GM21737 (cell line): Measurements from ENCODE around the gene PLPP3.

ENCODE experiments used
- ATAC-seq: cut with Tn5 transposase; IDR thresholded peaks from one replicate; pipeline ENCODE4 v1.9.1; 2021; ENCODE audit warnings: mild to moderate bottlenecking, moderate library complexity; ENCODE audit not compliant: unreplicated experiment

The PLPP3 gene

GRCh38 chr1:56466538-56466937 lies 112.8 kb downstream of the PLPP3 start:
- ATAC-seq = no peak

GRCh38 chr1:56464294-56464693 lies 115.1 kb downstream of the PLPP3 start:
- ATAC-seq = no peak

- no peak for ATAC-seq
Observed at GRCh38 chr1:56463376-56463775, 116.0 kb downstream of the PLPP3 start.

GRCh38 chr1:56462209-56462608 lies 117.2 kb downstream of the PLPP3 start:
- no peak for ATAC-seq

GRCh38 chr1:56461158-56462127 lies 117.9 kb downstream of the PLPP3 start:
- no peak for ATAC-seq

GRCh38 chr1:56459260-56459659 lies 120.1 kb downstream of the PLPP3 start:
- no peak for ATAC-seq

GRCh38 chr1:56457756-56458375 lies 121.5 kb downstream of the PLPP3 start:
- no peak for ATAC-seq

- ATAC-seq = no peak
Observed at GRCh38 chr1:56456435-56457101, 122.8 kb downstream of the PLPP3 start.

- ATAC-seq = no peak
Observed at GRCh38 chr1:56453417-56454078, 125.8 kb downstream of the PLPP3 start.

- ATAC-seq = no peak
Observed at GRCh38 chr1:56453016-56453415, 126.3 kb downstream of the PLPP3 start.

GRCh38 chr1:56452027-56453011 lies 127.0 kb downstream of the PLPP3 start:
- no peak for ATAC-seq

- ATAC-seq = no peak
Observed at GRCh38 chr1:56451491-56451890, 127.9 kb downstream of the PLPP3 start.

GRCh38 chr1:56450004-56450666 lies 129.2 kb downstream of the PLPP3 start:
- ATAC-seq = no peak

GRCh38 chr1:56448529-56449300 lies 130.6 kb downstream of the PLPP3 start:
- ATAC-seq = no peak

GRCh38 chr1:56447823-56448222 lies 131.5 kb downstream of the PLPP3 start:
- ATAC-seq = no peak

GRCh38 chr1:56446531-56447098 lies 132.7 kb downstream of the PLPP3 start:
- no peak for ATAC-seq

- ATAC-seq = no peak
Observed at GRCh38 chr1:56444960-56445646, 134.3 kb downstream of the PLPP3 start.
